Fibroblast of the aortic adventitia (primary cell): Measurements from ENCODE around the gene ABHD17B. TPM values are rescaled to one million over a fixed set of nuclear protein-coding genes. Genes with fewer than 3 reads are reported as not detected.

Source experiments
- DNase-seq: peaks from one replicate; pipeline ENCODE4 v3.0.0-alpha.2; 2010; ENCODE audit warnings: low read depth
- H3K4me3 ChIP-seq: 2 replicates; pipeline ENCODE4 v1.5.1; 2011; ENCODE audit warnings: low read depth, mild to moderate bottlenecking, control low read depth, low read length, moderate library complexity
- total RNA-seq: library from RNA; depleted of rRNA; stranded (reverse); fragments of >200 nt; gene quantifications from 2 replicates; pipeline ENCODE4 v1.2.3, GENCODE V29; 2012; ENCODE audit warnings: low replicate concordance
- TF ChIP-seq, protein P1 (sequence below): IDR thresholded peaks from 2 replicates; pipeline ENCODE4 v1.5.1; 2011; ENCODE audit warnings: mild to moderate bottlenecking, low read length, control low read depth, inconsistent platforms; ENCODE audit not compliant: insufficient read depth

ABHD17B gene
- total RNA-seq, 1 donor: 11.9 TPM

DNA sequence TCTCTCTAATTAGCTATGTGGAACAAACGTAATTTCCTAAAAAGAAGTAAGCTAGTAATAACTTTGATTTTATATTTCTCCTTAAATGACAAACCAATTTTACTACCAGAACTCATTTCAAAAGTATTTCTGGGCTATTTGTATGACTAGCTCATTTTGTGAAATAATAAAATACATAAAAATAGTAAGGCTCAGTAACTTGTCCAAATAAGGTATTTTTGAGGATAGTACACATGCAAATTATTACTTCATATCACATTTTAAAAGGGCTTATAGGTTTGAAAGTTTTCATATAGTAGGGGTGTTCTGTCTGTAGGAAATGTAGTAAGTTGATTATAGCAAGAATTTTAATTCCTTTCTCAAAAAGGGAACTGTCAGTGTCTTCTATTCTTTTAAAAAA, 26.9 kb upstream of the ABHD17B start:
- no peak overlapping the region for H3K4me3 ChIP-seq
- TF ChIP-seq, protein P1, sequence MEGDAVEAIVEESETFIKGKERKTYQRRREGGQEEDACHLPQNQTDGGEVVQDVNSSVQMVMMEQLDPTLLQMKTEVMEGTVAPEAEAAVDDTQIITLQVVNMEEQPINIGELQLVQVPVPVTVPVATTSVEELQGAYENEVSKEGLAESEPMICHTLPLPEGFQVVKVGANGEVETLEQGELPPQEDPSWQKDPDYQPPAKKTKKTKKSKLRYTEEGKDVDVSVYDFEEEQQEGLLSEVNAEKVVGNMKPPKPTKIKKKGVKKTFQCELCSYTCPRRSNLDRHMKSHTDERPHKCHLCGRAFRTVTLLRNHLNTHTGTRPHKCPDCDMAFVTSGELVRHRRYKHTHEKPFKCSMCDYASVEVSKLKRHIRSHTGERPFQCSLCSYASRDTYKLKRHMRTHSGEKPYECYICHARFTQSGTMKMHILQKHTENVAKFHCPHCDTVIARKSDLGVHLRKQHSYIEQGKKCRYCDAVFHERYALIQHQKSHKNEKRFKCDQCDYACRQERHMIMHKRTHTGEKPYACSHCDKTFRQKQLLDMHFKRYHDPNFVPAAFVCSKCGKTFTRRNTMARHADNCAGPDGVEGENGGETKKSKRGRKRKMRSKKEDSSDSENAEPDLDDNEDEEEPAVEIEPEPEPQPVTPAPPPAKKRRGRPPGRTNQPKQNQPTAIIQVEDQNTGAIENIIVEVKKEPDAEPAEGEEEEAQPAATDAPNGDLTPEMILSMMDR: no peak
- DNase-seq: no peak

DNA sequence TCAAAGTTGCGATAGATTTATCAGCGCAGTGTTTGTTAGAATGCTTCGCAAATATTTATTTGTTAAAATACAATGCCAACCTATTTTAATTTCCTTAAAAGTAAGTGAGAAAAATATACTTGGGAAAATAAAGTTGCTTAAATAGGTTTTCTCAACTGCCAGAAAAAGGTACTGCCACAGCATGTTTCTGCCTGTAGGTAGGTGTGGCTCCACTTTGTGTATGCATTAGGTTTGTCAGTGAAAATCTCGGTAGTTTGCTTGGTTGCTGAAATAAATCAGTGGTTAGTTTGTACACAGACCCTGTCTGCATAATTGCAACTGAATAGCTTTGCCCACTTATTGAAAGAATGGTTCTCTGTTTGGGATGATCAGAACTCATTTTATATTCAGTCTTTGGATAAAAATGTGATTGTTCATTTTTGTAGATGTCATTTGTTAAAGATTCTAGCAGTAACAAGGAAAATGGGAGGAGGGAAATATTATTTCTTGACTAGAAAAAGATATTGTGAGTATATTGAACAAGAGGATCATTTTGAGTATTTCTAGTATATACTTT, 26.2 kb upstream of the ABHD17B start:
- DNase-seq: no peak
- TF ChIP-seq, protein P1: no peak

DNA sequence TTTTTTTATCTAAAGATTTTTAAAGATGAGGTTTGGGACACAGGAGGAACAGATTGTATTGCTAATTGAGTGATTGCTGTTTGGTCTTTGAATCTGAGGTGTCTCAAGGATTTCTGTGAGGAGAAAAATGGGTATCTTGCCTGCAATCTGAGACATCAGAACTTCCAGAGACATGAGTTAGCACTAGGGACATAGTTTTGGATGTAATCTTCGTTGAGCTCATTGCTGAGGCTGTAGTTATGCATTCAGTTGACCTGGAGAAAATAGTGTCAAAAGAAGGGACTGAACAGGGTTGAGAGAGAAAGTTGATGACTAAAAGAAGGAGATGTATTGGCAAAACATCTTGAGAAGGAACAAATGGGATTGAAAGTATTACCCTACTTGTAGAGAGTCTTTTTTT, 25.1 kb upstream of the ABHD17B start:
- TF ChIP-seq, protein P1: no peak
- no peak for DNase-seq
- H3K4me3 ChIP-seq: no peak overlapping the region

More for the DNA sequence above, 26.2 kb upstream of the ABHD17B start:
- H3K4me3 ChIP-seq: no peak overlapping the region

DNA sequence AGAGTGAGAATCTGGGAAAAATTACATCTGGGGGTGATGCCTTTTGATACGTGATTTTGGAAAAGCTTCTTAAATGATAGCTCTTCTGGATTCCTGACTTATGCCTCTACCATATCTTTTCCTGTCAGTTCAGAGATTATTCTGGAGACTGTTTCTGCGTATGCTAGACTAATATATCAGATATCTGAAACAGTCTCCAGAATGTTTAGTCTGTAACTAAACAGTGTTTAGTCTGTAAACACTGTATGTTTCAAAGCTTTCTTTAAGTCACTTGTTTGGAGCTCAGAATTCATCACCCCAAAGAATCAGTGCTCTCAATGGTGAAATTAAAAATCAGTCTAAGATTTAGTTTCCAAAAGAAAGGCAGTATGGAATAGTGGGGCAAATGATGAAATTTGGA, 20.2 kb upstream of the ABHD17B start:
- TF ChIP-seq, protein P1: no peak
- no peak overlapping the region for H3K4me3 ChIP-seq
- no peak for DNase-seq

DNA sequence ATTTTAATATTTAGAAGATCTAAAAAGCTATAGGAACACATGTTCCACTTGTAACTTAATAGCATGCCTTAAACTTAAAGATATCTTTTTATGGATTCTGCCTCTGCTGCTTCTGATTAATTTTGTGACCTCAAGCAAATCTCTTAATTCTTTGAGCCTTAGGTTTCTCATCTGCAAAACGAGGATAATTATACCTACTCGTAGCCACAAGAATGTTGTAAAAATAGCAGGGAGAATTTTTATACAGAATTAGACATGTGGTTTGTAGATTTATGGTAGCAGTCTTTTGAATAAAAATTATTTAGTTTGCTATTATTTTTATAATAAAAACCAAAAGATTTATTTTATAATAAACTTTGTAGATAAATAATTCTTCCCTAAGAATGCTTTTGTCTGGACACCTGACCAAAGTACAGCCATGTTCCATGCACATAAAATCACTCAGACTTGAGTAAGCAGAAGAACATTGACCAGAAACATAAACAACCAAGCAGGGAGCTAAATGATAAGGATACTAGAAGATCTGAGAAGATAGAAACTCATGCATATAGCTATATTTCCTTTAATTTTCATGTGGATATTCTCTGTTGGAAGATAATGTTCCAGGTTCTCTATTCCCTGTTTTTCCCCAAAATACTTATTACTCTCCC, 18.9 kb upstream of the ABHD17B start:
- TF ChIP-seq, protein P1: no peak
- H3K4me3 ChIP-seq: no peak overlapping the region
- DNase-seq: no peak

DNA sequence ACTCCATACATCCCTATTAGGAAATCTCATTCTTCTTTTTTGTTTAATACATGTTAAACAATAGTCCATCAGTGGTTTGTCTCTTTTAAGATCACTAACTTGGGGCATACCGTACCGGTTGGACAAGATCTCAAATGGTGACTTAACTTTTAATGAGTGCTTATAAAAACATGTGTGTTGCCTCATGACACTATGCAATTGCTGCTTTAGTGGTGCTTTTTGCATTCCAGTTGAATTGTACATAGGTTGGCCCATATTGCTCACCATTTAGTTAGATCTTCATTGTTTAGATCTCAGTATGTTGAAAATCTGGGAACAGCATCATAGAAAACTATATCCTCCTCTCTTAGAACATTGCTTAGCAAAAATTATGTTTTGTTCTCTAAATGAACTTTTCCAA, 18.2 kb upstream of the ABHD17B start:
- DNase-seq: peak; percentile 33
- TF ChIP-seq, protein P1: no peak
- H3K4me3 ChIP-seq: no peak overlapping the region
